HT1080 (cell line): ENCODE results near the gene SLC66A3. TPM values are rescaled to one million over a fixed set of nuclear protein-coding genes. Genes with fewer than 3 reads are reported as not detected.

Experiments
- DNase-seq: peaks from one replicate; pipeline ENCODE4 v3.0.0-alpha.2; 2015; ENCODE audit warnings: low read depth
- total RNA-seq: library from RNA; depleted of rRNA; stranded (reverse); fragments of >200 nt; shearing (Covaris generic); gene quantifications from 2 replicates; pipeline ENCODE4 v1.2.3, GENCODE V29; 2014; rRNA removed

Gene SLC66A3
- total RNA-seq, 1 experiment from 2014 or later, result 10.8 TPM

GRCh38 chr2:11213090-11213638 is 57.9 kb downstream of the SLC66A3 start:
- DNase-seq, result no peak

DNA sequence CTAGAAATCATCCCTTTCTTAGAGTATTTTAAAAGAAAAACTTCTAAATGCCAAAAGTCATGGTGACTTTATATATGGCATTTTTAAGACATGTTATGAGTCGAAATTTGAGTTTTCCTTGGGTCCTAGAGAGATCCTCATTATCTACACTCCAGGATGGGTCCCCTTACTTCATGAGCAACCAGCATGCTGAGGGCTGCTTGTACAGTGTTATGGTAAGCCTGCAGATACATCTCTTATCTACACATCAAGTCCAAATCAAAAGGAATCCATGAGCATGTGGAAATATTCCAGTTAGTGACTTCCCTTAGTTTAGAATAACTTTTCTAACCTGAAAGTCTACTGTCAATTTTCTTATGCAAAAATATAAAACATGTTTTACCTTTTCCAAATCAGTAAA is 58.7 kb downstream of the SLC66A3 start:
- no peak for DNase-seq

DNA sequence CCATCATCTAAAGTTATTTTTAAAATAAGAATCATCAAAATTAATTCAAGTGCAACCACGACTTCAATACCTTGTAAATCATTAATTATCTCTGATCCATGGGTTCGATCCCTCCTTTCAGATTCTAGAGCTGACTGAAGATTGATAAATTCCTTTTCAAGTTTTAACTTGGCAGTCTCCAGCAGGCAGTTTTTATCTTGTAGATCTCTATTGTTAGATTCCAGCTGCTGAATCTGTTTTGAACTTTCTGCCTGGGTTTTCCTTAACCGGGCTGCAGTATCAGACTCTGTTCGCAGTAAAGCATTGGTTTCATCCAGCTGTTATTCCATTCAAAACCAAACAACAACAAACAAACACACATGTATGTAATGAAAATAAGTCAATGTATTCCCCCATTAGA is 59.5 kb downstream of the SLC66A3 start:
- DNase-seq, result no peak

GRCh38 chr2:11215407-11215806 is 60.1 kb downstream of the SLC66A3 start:
- DNase-seq, result no peak

DNA sequence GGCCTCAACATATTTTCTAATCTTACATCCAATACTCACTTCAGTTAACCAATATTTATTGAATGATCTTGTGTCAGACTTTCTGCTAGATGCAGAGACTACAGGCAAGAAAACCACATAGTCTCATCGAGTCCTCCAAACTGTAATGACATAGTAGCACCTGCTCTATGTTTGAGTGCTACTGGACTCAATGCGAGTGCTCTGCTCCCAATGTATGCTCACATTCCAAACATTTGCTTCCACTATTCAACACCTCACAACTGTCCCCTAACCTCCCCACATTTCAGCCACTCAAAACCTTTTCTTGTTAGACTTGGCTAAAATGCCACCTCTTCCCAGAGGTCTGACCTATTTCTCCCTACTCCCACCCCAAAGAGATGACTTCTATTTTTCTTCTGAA is 65.2 kb downstream of the SLC66A3 start:
- DNase-seq, result no peak

- no peak for DNase-seq
Observed at GRCh38 chr2:11222845-11223244, 67.6 kb downstream of the SLC66A3 start.

DNA sequence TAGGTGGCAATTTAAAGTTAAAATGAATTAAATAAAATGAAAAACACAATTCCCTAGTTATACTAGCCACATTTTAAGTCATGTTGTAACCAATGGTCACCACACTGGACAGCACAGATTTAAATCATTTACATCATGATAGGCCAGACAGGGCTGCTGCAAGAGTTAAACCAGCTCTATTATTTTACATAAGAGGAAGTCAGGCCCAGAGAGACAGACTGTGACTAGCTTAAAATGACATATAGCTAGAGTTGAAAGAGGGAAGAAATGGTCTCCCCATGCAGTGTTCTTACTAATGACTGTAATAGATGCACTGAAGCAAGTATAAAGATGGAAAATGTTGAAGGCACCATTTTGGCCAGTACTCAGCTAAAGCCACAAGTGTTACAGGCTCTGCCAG is 69.6 kb downstream of the SLC66A3 start:
- no peak for DNase-seq

GRCh38 chr2:11227595-11227994 is 72.3 kb downstream of the SLC66A3 start:
- no peak for DNase-seq

Other genes starting within 250 kb of the SLC66A3 start
- 0.07 and 0.14 TPM in 2 replicates for gene KCNF1, start 243.5 kb upstream of the SLC66A3 start, total RNA-seq
- gene ROCK2, start 189.2 kb downstream of the SLC66A3 start, total RNA-seq, result 19.5 and 20.6 TPM in 2 replicates